ENCODE results near the gene NLN. TPM values are rescaled to one million over a fixed set of nuclear protein-coding genes. Genes with fewer than 3 reads are reported as not detected.
"Not testable (repeated sequence)": the region's sequence is repeated elsewhere in the genome, so short reads cannot be mapped to it uniquely, and the experiment has no call there.

Gene NLN
- total RNA-seq, 1 donor from 2014 or later = 31.1 TPM

DNA sequence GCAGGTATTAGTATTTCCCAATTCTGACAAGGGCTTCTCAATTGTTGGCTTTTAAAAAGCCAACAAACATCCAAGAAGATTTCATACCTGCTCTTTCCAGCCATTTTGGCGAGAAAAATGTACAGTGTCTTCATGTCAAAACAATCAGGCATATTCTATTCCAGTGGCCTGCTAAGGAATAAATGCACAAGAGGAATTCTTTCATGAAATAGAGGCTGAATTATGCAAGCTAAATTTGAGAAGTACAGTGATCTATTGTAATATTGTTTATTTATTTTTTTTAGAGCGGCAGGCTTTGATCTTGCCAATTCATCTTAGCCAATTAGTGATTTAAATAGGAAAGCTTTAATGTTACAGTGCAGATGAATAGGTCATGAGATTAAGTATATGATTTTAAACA is 49.3 kb downstream of the NLN start:
- DNase-seq (ENCODE audit: low read depth) = no peak

DNA sequence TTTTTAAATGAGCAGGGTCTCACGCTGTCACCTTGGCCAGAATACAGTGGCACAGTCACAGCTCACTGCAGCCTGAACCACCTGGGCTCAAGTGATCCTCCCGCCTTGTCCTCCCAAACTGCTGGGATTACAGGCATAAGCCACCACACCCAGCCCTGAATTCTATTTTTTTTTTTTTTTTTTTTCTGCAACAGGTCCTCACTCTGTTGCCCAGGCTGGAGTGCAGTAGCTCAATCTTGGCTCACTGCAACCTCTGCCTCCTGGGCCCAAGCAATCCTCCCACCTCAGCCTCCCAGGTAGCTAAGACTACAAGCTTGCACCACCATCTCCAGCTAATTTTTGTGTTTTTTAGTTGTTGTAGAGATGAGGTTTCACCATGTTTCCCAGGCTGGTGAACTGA is 51.0 kb downstream of the NLN start:
- not testable (repeated sequence) for DNase-seq (ENCODE audit: low read depth)

DNA sequence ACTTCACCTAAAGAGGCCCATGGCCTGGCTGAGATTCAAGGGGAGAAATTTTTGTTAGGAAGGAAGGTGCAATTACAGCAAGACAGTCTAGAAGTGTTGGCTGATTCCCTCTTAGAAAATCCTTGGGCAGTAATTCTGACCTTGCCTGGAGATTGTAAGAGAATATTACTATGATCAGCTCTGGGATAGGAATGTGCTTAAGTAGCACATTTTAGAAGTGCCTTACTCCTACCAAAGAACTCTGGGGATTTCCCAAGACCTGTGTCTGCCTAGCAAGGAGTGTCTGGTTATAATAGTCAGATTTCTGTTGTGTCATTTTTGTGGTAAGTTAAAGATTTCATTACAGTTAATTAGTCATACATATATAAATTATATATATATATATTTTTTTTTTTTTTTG is 52.3 kb downstream of the NLN start:
- DNase-seq (ENCODE audit: low read depth) = peak; percentile 55

DNA sequence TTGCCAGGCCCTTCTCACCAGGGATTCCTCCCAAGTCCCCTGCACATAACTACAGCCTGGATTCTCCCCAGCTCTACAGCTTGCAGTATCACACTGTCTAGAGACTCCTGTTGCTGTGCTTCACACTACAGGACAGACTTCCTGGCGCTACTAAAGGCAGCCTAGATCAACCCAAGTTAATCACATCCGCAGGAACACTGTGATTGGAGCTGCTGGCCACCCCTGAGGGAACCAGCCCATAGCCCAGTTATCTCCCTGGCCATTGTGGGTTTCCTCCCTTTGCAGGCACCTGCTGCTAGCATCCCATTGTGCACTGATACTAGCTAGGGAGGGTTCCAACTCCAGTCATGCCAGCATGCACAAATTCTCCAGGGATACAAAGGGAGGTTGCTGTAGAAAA is 53.5 kb downstream of the NLN start:
- peak; percentile 26 for DNase-seq (ENCODE audit: low read depth)

DNA sequence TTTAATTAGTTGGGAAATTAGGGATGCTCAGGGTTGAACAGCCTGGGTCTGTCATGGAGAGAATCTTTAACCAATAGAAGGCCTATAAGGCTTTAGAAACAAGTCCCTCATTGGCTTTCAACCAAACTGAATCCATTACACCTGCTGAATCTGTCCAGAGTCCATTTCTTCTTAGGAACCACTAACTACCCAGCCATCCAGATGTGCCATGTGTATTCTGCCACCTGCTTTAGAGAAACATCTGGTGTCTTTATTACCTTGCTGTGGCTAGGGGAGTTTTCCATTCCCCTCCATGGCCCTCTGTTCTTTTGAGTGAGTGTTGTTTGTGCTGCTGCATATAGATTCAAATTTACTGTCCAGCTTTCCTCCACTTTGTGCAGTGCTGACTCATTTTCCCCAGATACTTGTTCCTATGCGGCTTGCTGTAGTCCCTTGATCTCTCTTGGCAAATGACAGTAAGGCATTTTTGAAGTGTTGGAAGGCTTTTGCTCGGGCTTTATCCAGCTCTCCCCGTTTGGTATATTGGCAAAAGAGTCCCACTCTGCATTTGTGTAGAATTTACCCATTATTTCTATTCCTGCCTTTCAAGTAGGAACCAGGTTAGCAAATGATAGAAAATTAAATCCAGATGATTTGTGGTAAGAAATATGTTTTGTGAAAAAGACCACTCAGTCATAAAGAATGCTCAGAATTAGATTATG is 54.6 kb downstream of the NLN start:
- no peak for DNase-seq (ENCODE audit: low read depth)

DNA sequence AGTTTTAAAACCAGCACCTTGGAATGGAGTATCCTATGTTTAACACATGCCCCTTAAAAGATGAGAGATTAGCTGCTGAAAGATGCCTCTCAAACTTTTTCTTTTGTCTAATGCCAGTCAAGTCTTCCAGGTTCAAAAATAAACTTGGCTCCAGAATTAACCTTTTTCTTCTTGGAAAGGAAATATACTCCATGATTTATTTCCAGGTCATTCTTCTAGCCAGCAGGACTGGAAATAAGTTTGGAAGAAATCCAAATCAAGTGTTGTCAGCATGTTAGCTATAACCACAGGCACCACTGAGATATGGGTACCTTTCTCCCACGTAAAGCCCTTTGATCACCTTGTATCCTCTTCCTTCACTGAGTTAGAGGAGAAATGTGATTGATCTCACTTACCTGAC is 56.1 kb downstream of the NLN start:
- DNase-seq (ENCODE audit: low read depth) = no peak

DNA sequence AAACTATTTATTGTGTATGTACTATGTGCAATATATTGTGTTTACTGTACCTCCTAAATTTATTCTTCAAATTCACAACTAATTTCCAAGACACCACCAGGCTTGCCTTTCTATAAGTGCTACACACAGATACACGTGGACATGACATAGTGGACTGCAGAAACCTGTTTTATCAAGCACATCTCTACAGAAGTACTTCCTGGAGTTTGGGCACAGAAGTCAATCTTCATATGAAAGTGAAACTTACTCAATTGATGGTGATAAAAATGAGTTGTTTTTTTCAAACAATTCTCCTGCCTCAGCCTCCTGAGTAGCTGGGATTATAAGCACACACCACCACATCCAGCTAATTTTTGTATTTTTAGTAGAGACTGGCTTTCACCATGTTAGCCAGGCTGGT is 57.6 kb downstream of the NLN start:
- no peak for DNase-seq (ENCODE audit: low read depth)

DNA sequence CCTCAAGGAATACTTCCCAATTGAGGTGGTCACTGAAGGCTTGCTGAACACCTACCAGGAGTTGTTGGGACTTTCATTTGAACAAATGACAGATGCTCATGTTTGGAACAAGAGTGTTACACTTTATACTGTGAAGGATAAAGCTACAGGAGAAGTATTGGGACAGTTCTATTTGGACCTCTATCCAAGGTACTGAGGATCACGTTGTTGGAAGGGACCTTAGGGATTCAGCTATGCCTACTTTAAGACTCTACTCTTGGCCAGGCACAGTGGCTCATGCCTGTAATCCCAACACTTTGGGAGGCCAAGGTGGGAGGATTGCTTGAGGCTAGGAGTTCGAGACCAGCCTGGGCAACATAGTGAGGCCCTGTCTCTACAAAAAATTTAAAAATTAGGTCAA is 66.3 kb downstream of the NLN start:
- not testable (repeated sequence) for DNase-seq (ENCODE audit: low read depth)

DNA sequence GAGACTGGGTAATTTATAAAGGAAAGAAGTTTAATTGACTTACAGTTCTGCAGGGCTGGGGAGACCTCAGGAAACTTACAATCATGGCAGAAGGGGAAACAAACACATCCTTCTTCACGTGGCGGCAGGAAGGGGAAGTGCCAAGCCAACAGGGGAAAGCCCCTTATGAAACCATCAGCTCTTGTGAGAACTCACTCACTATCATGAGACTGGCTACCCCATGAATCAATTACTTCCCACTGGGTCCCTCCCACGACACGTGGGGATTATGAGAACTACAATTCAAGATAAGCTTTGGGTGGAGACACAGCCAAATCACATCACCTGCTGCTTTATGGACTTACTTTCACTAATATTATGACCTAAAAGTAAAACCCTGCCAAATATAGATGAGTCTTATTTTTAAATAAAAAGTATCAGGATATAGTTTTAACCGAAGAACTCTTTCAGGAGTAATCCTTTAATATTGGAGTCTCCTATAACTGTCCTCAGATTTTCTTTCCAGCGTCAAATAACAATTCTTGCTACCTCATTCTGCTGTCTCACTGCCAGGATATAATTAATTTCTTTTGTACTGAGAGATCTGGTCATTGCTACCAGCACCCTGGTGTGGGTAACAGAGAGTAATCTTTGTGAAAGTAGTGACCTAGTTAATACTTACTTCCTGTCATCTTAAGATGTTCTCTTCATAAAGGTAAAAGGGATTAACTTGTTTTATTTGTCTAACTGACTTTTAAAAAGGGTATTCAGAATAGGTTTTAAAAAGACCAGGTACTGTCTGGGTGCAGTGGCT is 68.6 kb downstream of the NLN start:
- DNase-seq (ENCODE audit: low read depth) = no peak

DNA sequence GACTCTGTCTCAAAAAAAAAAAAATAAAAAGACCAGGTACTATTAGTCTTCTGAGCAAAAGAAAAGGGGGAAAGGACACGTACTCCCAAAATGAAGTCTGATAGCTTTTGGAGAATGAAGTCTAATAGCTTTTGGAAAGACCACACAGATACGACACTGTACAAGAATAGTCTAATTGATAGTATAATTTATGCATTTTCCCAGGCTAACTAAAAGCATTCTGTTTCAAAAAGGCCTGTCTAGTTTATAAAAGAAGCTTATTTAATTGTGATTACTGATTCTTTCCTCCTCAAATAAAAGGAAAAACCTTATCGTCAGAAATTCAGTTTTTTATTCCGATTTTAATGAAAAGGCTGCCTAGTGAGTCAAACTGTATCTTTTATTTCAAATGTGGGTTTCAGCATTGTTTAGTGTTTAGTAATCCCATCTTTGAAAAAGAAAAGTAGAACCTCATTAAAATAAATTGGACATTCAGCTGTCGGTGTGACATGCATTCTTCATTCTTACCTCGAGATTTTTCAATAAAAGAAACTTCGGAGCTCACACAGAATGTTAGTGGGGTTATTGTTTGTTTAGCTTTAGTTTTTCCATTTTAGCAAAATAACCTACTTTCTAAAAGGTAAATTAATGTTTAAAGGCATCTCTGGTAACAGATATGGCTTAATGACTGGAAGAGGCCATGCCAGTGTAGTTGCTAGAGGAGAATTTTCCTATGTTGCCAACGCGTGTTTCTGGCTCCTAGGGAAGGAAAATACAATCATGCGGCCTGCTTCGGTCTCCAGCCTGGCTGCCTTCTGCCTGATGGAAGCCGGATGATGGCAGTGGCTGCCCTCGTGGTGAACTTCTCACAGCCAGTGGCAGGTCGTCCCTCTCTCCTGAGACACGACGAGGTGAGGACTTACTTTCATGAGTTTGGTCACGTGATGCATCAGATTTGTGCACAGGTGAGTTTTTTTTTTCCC is 70.0 kb downstream of the NLN start:
- no peak for DNase-seq (ENCODE audit: low read depth)

DNA sequence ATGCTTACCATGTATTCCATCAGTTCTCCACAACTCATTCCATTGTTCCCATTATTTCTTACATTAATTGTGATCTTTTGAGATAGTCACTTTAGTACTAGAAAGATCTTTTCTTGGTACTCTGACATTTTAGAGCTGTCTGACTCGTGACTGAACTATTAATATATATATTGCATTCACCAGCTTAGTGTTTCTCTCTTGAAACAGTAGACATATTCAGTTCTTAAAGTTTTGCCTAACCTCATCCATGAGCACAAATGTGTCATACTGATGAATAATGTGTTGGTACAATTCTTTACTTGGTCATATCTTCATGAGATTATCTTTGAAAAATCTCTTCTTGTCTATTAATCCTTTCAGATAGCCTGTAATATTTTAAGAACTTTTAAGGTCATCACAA is 74.3 kb downstream of the NLN start:
- DNase-seq (ENCODE audit: low read depth) = no peak

DNA sequence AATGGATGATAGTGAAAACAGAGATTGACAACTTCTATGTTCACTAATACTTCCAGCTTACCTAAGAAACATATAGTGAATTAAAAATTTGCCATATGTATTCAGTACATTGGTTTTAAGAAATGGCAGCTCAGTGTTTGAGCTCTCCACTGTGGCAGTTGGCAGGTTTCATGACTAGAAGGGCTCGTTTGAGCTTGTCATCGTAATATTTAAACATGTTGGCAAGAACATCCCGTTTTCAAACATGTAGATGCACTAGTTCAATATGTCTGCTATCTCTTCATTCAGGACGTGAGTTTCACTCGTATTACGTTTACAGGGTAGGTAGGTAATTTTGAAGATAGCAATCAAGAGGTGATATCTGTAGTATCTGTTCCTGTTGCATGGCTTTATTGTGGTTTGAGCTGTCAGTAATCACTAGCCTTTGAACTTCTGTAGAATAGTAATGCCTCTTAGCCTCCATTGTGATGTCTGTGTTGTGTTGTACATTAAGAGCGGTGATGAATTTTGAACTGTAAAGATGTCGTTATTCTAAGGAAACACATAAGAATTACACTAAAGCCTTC is 74.8 kb downstream of the NLN start:
- no peak for DNase-seq (ENCODE audit: low read depth)

DNA sequence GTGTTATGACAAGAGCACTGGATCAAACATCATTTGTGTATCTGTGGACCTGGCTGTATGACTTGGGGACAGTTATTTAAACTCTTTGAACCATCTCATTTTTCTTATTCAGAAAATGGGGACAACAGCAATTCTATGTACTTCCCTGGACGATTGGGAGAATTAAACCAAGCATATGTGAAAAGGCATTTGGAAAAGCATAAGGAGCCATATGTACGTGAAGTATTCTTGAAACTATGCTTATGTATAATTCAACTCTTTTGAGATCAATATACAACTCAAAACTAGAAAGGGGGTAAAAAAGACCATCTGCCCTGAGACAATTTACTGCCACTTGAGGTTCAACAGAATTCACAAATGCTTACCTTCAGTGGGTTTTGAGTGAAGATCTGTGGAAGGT is 75.5 kb downstream of the NLN start:
- no peak for DNase-seq (ENCODE audit: low read depth)

DNA sequence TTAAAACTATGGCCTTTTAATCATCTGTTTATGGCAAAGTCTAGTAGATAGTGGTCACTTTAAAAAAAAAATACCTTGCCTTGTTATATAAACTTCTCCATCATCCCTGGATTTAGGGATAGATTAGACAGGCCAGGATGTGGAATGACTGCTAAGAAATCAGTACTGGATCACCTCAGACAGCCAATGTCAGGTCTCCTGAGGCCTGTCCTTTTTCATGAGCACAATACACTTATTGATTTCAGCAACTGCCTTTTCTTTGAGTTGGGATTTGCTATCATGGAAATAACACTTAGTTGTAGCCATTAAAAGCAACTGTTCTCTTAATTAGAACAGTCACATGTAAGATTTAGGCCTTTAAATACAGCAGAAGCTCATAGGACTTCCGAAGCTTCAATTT is 77.9 kb downstream of the NLN start:
- DNase-seq (ENCODE audit: low read depth) = no peak

DNA sequence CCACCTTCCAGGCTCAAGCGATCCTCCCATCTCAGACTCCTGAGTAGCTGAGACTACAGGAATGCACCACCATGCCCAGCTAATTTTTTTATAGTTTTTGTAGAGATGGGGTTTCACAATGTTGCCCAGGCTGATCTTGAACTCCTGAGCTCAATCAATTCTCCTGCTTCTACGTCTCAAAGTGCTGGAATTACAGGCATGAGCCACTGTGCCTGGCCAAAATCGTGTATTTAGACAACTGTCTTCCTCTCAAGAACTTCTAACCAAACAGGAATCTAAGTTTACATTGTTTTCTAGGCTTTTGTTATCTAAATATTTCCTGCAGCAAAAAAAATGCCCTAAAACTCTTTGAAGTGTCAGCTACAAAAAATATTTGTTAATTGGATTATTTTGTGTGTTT is 78.8 kb downstream of the NLN start:
- DNase-seq (ENCODE audit: low read depth) = no peak

DNA sequence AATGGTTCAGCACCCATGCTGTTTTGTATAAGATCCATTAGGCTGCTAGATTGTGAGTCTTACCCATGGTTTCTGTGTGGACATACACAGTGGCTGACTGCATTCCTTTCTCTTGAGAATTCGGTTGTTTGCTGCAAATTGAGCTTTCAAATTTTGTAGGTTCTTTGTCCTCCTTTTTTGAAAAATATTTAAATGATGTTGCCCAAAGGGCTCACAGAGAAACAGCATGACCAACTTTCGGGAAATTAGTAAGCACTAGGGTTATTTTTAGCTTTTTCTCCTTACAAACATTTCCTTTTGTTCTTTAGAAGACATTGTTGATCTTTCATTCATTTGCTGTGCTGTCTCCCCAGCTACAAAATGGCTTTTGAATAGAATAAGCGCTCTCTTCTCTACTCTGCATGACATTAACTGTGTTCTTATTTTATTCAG is 79.4 kb downstream of the NLN start:
- DNase-seq (ENCODE audit: low read depth) = peak; percentile 41

DNA sequence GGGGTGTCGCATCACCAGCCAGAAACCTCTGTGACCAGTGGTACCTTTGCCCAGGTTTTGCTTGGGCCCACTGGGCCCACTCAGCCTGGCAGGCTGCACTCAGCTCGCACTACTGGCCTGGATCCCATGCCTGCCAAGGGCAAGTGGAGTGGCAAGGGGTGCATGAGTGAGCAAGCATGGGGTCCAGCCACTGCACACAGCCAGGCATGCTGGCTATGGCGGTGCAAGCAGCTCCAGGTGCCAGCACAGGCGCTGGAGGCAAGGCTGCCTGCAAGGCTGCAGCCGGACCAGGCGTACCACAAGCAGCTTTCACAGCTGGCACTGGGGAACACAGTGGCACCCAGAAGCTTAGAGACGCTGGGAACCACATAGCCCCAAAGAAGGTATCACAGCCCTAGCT is 80.1 kb downstream of the NLN start:
- no peak for DNase-seq (ENCODE audit: low read depth)

DNA sequence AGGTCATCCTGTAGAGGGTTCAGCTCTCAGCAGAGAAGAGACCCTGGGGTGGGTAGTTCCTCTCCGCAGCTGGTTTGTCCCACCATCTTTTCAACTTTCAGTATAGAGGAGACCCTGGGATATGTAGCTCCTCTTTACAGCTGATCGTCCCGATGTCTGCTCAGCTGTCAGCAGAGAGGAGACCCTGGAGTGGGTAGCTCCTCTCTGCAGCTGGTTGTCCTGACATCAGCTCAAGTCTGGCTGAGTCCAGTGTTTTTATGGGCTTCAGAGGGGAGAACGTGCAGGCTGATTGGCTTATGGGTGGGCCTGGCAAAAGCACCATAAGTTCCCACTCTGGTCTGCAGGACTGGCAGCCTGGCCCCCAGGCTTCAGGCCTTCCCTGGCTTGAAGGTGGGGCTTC is 80.8 kb downstream of the NLN start:
- DNase-seq (ENCODE audit: low read depth) = no peak

DNA sequence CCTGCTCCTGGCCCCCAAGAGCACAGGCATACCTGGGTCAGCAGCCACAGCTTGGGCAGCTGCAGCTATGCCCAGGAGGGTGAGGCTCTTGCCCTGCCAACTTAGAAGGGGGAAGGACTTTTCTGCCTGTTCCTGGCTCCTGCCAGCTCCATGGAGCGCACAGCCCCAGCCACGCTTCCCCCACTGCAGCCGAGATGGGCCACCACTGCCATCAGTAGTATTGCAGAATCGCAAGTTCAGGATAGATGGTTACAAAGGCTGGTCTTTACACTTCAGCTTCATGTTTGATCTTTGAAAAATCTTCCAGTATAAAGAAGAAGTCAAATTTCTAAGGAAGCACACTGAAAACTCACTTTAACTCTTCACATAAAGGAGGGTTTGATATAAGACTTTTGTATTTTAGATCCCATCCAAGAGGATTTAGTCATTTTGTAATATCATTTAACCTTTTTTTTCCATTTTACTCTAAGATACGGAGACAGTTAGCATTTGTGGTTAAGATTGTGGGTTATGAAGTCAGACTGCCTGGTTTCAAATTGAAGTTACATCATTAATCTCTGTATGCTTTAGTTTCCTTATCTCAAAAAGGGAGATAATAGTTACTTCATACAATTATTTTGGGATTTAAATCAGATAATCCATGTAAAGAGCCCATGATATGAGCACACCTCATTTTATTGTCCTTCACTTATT is 81.8 kb downstream of the NLN start:
- no peak for DNase-seq (ENCODE audit: low read depth)

DNA sequence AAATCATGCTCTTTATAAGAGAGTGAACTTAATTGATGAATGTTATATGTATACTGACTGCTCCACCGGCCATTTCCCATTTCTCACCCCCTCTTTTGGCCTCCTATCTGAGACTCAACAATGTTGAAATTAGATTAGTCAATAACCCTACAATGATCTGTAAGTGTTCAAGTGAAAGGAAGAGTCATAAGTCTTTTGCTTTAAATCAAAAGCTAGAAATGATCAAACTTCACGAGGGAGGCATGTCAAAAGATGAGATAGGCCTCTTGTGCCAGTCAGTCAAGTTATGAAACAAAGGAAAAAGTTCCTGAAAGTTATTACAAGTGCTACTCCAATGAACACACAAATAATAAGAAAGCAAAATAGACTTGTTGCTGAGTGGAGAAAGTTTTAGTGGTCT is 83.1 kb downstream of the NLN start:
- no peak for DNase-seq (ENCODE audit: low read depth)

DNA sequence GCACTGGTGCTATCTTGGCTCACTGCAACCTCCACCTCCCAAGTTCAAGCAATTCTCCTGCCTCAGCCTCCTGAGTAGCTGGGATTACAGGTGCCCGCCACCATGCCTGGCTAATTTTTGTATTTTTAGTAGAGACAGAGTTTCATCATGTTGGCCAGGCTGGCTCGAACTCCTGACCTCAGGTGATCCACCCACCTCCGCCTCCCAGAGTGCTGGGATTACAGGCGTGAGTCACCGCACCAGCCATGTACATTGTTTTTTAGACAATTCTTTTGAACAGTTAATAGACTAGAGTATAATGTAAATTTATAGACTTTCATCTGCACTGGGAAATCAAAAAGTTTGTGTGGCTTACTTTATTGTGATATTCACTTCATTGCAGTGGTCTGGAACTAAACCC is 85.5 kb downstream of the NLN start:
- not testable (repeated sequence) for DNase-seq (ENCODE audit: low read depth)
